K562 (cell line): ENCODE data around the gene HARS1. TPM values are rescaled to one million over a fixed set of nuclear protein-coding genes. Genes with fewer than 3 reads are reported as not detected.

Experiments used
- ATAC-seq: fragments of 200-7000 bp; cut with Tn5 transposase; 3 replicates; pipeline ENCODE4 v1.9.1; 2020; ENCODE audit warnings: moderate library complexity
- BruUV-seq: library from RNA; stranded (reverse); fragments of 400-500 nt; replicated peaks from 2 replicates; lab custom pipeline; 2021; lab: Mats Ljungman, UMichigan
- CTCF ChIA-PET: fragments of 300-600 bp; formaldehyde crosslinking; extraction: SDS; loops from one replicate; lab custom pipeline; 2021; ENCODE audit warnings: low intra/inter-chr PET ratio; lab: Yijun Ruan, JAX
- POLR2A ChIA-PET: fragments of 300-600, 350-650 bp; sonication (Branson Sonifier 250); formaldehyde crosslinking; extraction: SDS; loops from one replicate; lab custom pipeline; 2021; ENCODE audit warnings: antibody characterized with exemption, inconsistent platforms; lab: Yijun Ruan, JAX
- DNase-seq, 4 experiments: peaks; one replicate each; pipeline versions ENCODE4 v3.0.0 to v3.0.0-alpha.2; 2011 to 2018; ENCODE audit warnings: low spot score in 3 of 4, mixed read lengths in 3 of 4; ENCODE audit errors: extremely low read depth in 1 of 4
- FAIRE-seq: peaks from 2 replicates; lab custom pipeline; 2011; peaks lifted over from hg19 to GRCh38; lab: Jason Lieb, UNC
- H2AFZ ChIP-seq: 2 replicates; pipeline ENCODE4 v1.6.0; 2011; ENCODE audit warnings: low read depth, low read length, control low read depth, inconsistent platforms
- H3K27ac ChIP-seq: fragments of 200-600 bp; 3 replicates; pipeline ENCODE4 v1.8.0; 2011; ENCODE audit warnings: low read depth, mild to moderate bottlenecking, control low read depth, inconsistent platforms, low read length, moderate library complexity, mixed read lengths; ENCODE audit errors: extremely low read depth
- H3K27me3 ChIP-seq, 2 experiments: fragments of 300-600 bp in 1 of 2; 2 replicates in 1 of 2; 3 replicates in 1 of 2; pipeline versions ENCODE4 v1.6.0 to v1.8.0; 2011; ENCODE audit warnings: inconsistent platforms in 2 of 2, low read length in 2 of 2, mild to moderate bottlenecking in 1 of 2, mixed read lengths in 1 of 2, moderate library complexity in 1 of 2; ENCODE audit not compliant: control insufficient read depth in 2 of 2, insufficient read depth in 2 of 2
- H3K36me3 ChIP-seq: fragments of 300-600 bp; 3 replicates; pipeline ENCODE4 v1.8.0; 2011; ENCODE audit warnings: mild to moderate bottlenecking, low read length, inconsistent platforms; ENCODE audit not compliant: control insufficient read depth, insufficient read depth
- H3K4me1 ChIP-seq, 2 experiments: fragments of 200-600 bp in 1 of 2; replicated peaks in 1 of 2; 2 replicates in 1 of 2; 3 replicates in 1 of 2; pipeline versions ENCODE4 v1.5.1 to v1.8.0; 2011; ENCODE audit warnings: inconsistent platforms in 2 of 2, low read length in 2 of 2, mild to moderate bottlenecking in 1 of 2, mixed read lengths in 1 of 2, moderate library complexity in 1 of 2; ENCODE audit not compliant: control insufficient read depth in 2 of 2, insufficient read depth in 2 of 2
- H3K4me2 ChIP-seq: 2 replicates; pipeline ENCODE4 v1.6.1; 2011; ENCODE audit warnings: low read length, control low read depth, inconsistent platforms, mixed read lengths; ENCODE audit not compliant: insufficient read depth
- H3K4me3 ChIP-seq: fragments of 200-600 bp; sonication (generic), shearing (Covaris generic); 2 replicates; pipeline ENCODE4 v1.5.1; 2016; ENCODE audit warnings: control low read depth, inconsistent platforms
- H3K79me2 ChIP-seq: fragments of 200-600 bp; 3 replicates; pipeline ENCODE4 v1.8.0; 2011; ENCODE audit warnings: low read length, inconsistent platforms; ENCODE audit not compliant: control insufficient read depth, insufficient read depth
- H3K9ac ChIP-seq, 2 experiments: 2 replicates each; pipeline versions ENCODE4 v1.6.0 to v1.6.1; 2011; ENCODE audit warnings: low read depth in 2 of 2, low read length in 2 of 2, control low read depth in 1 of 2, inconsistent platforms in 1 of 2, mild to moderate bottlenecking in 1 of 2, mixed read lengths in 1 of 2; ENCODE audit not compliant: insufficient read depth in 1 of 2
- H3K9me1 ChIP-seq: one replicate; pipeline ENCODE4 v1.6.0; 2011; ENCODE audit warnings: inconsistent platforms, mild to moderate bottlenecking, low read length, moderate library complexity; ENCODE audit not compliant: control insufficient read depth, insufficient read depth
- H3K9me3 ChIP-seq: replicated peaks from 2 replicates; pipeline ENCODE4 v1.5.1; 2011; ENCODE audit warnings: low read depth, low read length, inconsistent platforms; ENCODE audit not compliant: control insufficient read depth, insufficient read depth
- H4K20me1 ChIP-seq: replicated peaks from 2 replicates; pipeline ENCODE4 v1.6.1; 2011; ENCODE audit warnings: low read length, inconsistent platforms, mixed read lengths; ENCODE audit not compliant: control insufficient read depth, insufficient read depth
- DACH1 ChIP-seq: fragments of 450-650 bp; IDR thresholded peaks from 2 replicates; pipeline ENCODE4 v1.6.1; 2018; ENCODE audit not compliant: partially characterized antibody
- EGR1 ChIP-seq: fragments of 450-650 bp; conservative IDR thresholded peaks from 2 replicates; pipeline ENCODE4 v1.6.1; 2017; ENCODE audit warnings: mild to moderate bottlenecking
- EP300 ChIP-seq: IDR thresholded peaks from 2 replicates; pipeline ENCODE4 v1.6.1; 2012; ENCODE audit warnings: low read length, improper control_type of control experiment
- HOXB6 ChIP-seq: fragments of 250-450 bp; sonication (Bioruptor Pico); IDR thresholded peaks from 2 replicates; pipeline ENCODE4 v1.5.1; 2022; ENCODE audit warnings: mild to moderate bottlenecking, borderline replicate concordance
- NFATC3 ChIP-seq: fragments of 450-650 bp; IDR thresholded peaks from 2 replicates; pipeline ENCODE4 v1.6.1; 2017; ENCODE audit warnings: mild to moderate bottlenecking
- NFE2 ChIP-seq: IDR thresholded peaks from 2 replicates; pipeline ENCODE4 v1.6.1; 2014; ENCODE audit warnings: antibody characterized with exemption, low read depth
- NUFIP1 ChIP-seq: fragments of 450-650 bp; IDR thresholded peaks from 2 replicates; pipeline ENCODE4 v1.6.1; 2018; ENCODE audit not compliant: partially characterized antibody
- PHB ChIP-seq: fragments of 250-450 bp; sonication (Bioruptor Pico); IDR thresholded peaks from 2 replicates; pipeline ENCODE4 v1.5.0; 2021
- RFX7 ChIP-seq: fragments of 250-450 bp; sonication (Bioruptor Pico); IDR thresholded peaks from 2 replicates; pipeline ENCODE4 v1.5.1; 2021; ENCODE audit warnings: mild to moderate bottlenecking
- SIX5 ChIP-seq, 2 experiments: IDR thresholded peaks; 2 replicates each; pipeline ENCODE4 v1.6.1; 2011; ENCODE audit warnings: low read length in 2 of 2, borderline replicate concordance in 1 of 2, low read depth in 1 of 2, mild to moderate bottlenecking in 1 of 2, moderate library complexity in 1 of 2; ENCODE audit not compliant: insufficient read depth in 1 of 2
- SMARCB1 ChIP-seq: IDR thresholded peaks from 2 replicates; pipeline ENCODE4 v1.6.1; 2011; ENCODE audit warnings: improper control_type of control experiment, low read depth; ENCODE audit not compliant: insufficient read length
- SREBF1 ChIP-seq: fragments of 150-350 bp; IDR thresholded peaks from 2 replicates; pipeline ENCODE4 v1.6.1; 2014; ENCODE audit warnings: antibody characterized with exemption, low read depth, low read length, borderline replicate concordance
- TCF3 ChIP-seq: sonication (generic); formaldehyde crosslinking; IDR thresholded peaks from 2 replicates; pipeline ENCODE4 v1.4.0; 2020; ENCODE audit warnings: mild to moderate bottlenecking, missing genetic modification reagents
- YY1 ChIP-seq, 3 experiments: IDR thresholded peaks; 2 replicates each; pipeline ENCODE4 v1.6.1; 2011; ENCODE audit warnings: low read length in 2 of 3, mild to moderate bottlenecking in 2 of 3, moderate library complexity in 2 of 3, borderline replicate concordance in 1 of 3, control low read depth in 1 of 3, low read depth in 1 of 3; ENCODE audit not compliant: insufficient read depth in 3 of 3, insufficient replicate concordance in 2 of 3, control insufficient read depth in 1 of 3, insufficient read length in 1 of 3; ENCODE audit errors: extremely low read depth in 1 of 3
- ZKSCAN8 ChIP-seq: fragments of 200-800 bp; sonication (Bioruptor generic); IDR thresholded peaks from 2 replicates; pipeline ENCODE4 v1.6.1; 2016; ENCODE audit warnings: missing genetic modification characterization, missing compliant biosample characterization
- ZNF695 ChIP-seq: fragments of 450-650 bp; formaldehyde crosslinking; IDR thresholded peaks from 2 replicates; pipeline ENCODE4 v1.4.0; 2020; ENCODE audit warnings: mild to moderate bottlenecking, moderate library complexity
- WGBS: fragments of 100-300 bp; shearing (Covaris generic); methylation state at CpG from one replicate; pipeline ENCODE4 v1.1.6; 2016; ENCODE audit warnings: low coverage, mixed read lengths; ENCODE audit not compliant: insufficient coverage; ENCODE audit errors: missing lambda C conversion rate; 5-methylcytosine and 5-hydroxymethylcytosine counted together
- in situ Hi-C: fragments of 300-500 bp; cut with MboI; formaldehyde crosslinking; loops from 4 replicates; pipeline ENCODE4 v1.15.0; 2018; ENCODE audit warnings: inconsistent platforms, mixed read lengths
- intact Hi-C: fragments of 100-400 bp; cut with micrococcal nuclease; formaldehyde crosslinking; loops from 2 replicates; pipeline ENCODE4 v1.14.2; 2022
- polyA plus RNA-seq, 8 experiments: library from polyadenylated mRNA; depleted of rRNA in 4 of 8; stranded (reverse) in 5 of 8; unstranded in 3 of 8; fragments of >200 nt; fragmentation: Nextera tagmentation in 2 of 8; fragmentation: Illumina TruSeq in 1 of 8; extraction: Ambion mirVana in 2 of 8; extraction: Trizol in 1 of 8; gene quantifications; 2 replicates each; pipeline versions ENCODE4 v1.2.1 to v1.2.3, GENCODE V29; 2011 to 2014; ENCODE audit warnings: inconsistent platforms in 1 of 8, missing spikeins in 1 of 8
- total RNA-seq, 7 experiments: library from RNA; depleted of rRNA in 6 of 7; stranded (reverse); fragments of >200 nt in 6 of 7; fragmentation: Illumina TruSeq in 2 of 7; extraction: Trizol in 2 of 7; gene quantifications; 2 replicates each; pipeline versions ENCODE4 v1.2.1 to v1.2.3, GENCODE V29; 2011 to 2021; ENCODE audit warnings: low replicate concordance in 1 of 7
- TF ChIP-seq, protein P1 (sequence below): fragments of 450-650 bp; formaldehyde crosslinking; IDR thresholded peaks from 2 replicates; pipeline ENCODE4 v1.4.0; 2020; ENCODE audit warnings: mild to moderate bottlenecking, moderate library complexity
- TF ChIP-seq, protein P2 (sequence below), 2 experiments: fragments of 450-650 bp in 1 of 2; sonication (generic) in 1 of 2; formaldehyde crosslinking in 1 of 2; IDR thresholded peaks in 1 of 2; conservative IDR thresholded peaks in 1 of 2; 2 replicates each; pipeline versions ENCODE4 v1.6.1 to v1.8.1; 2016 to 2023; ENCODE audit warnings: mild to moderate bottlenecking in 2 of 2, moderate library complexity in 2 of 2, inconsistent platforms in 1 of 2, missing genetic modification reagents in 1 of 2

Gene HARS1
- total and polyA plus RNA-seq, 9 of the 15 experiments (the other 6 are each of a cell fraction or from before 2014, with no cell fraction given), result 13.5 to 88.5 (median 75.2) TPM

DNA sequence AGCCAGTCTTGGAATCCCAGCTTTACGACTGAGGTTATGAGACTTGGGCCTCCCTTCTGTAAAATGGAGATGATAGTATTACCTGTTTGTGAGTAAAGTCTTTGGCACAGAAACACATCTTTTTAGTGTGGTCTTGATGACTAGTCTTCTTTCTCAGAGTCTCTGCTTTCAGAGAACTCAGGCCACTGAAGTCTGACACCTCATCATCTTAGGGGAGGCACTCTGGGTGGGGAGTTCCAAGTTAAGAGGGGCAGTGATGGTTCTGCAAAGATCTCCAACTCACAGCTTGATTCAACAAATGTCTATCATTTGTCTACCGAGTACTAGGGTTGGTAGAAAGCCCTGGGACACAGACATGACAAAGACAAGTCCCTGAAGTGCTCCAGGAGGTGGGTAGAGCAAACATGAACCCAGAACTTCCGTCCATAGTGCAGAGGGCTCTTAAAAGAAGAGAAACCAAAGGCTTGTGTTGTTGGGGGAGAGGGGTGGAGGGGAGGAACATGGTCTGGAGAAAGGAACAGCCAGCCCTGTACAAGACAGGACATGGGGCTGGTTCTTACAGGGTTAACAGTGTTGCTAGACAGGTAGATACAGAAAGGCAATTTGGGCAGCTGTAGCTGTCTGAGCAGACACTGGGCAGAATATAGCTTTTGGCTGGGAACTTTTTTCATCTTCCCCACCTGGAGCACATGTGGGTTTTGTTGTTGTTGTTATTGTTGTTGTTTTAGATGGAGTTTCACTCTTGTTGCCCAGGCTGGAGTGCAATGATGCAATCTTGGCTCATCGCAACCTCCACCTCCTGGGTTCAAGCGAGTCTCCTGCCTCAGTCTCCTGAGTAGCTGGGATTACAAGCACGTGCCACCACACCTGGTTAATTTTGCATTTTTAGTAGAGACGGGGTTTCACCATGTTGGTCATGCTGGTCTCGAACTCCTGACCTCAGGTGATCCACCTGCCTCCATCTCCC, 55.6 kb downstream of the HARS1 start:
- Histone ChIP-seq H3K79me2 (peaks cover 13% of the 10 kb centered on the region), H2AFZ (no peak overlapping the region; the same call in 1 of the 2 replicates), H3K9me1 (no peaks in the 10 kb centered on the region), H4K20me1 (no peaks in the 10 kb centered on the region), H3K4me3 (no peak overlapping the region), H3K9me3 (no peaks in the 10 kb centered on the region), H3K4me2 (no peak overlapping the region), H3K27me3 (no peaks in the 10 kb centered on the region; a peak in 1 of 5 replicates), H3K36me3 (peaks cover under 1% of the 10 kb centered on the region; the same call in 1 of the 3 replicates), H3K4me1 (peaks cover 4 to 29% of the 10 kb centered on the region in 2 experiments; a peak in 4 of 5 replicates), H3K27ac (no peak overlapping the region), H3K9ac (no peak overlapping the region)
- DNase-seq (no peak), ATAC-seq (no peak), FAIRE-seq (no peak)
- 57% methylated on average over 8 of the region's 8 CpGs for WGBS
- in situ Hi-C loops (no loop called here), intact Hi-C loops (loop anchor here (1.0 kb wide), 2 partner anchors 60 to 262 kb away; no protein-coding TSS in a partner anchor)
- no TSS peak for BruUV-seq
- CTCF ChIA-PET, result interaction anchor here (1.0 kb wide), 1 partner anchor 277 kb away, joined by 3 read pairs; no protein-coding TSS in a partner anchor
- POLR2A ChIA-PET, result interaction anchor here (0.6 to 1.8 kb wide), 8 partner anchors 11 to 89 kb away, joined by 3 to 7 read pairs (median 4); partner anchors contain the start of genes EIF4EBP3, WDR55 and ZMAT2
- TF ChIP-seq EGR1 (no peak), SMARCB1 (no peak), SIX5 (IDR thresholded peaks at IDR 0.05; ENCODE audit: borderline replicate concordance in 1 of 2, insufficient read depth in 1 of 2, low read depth in 1 of 2, low read length in 2 of 2) (no peak), NFATC3 (no peak), NUFIP1 (no peak), RFX7 (CRISPR knock-in tag) (no peak), YY1 (IDR thresholded peaks at IDR 0.05; ENCODE audit: borderline replicate concordance in 1 of 3, control insufficient read depth in 1 of 3, extremely low read depth in 1 of 3, insufficient read depth in 3 of 3, insufficient read length in 1 of 3, insufficient replicate concordance in 2 of 3, low read depth in 1 of 3, low read length in 2 of 3) (no peak), ZNF695 (CRISPR knock-in tag) (no peak), DACH1 (no peak), ZKSCAN8 (CRISPR knock-in tag) (no peak), SREBF1 (no peak), EP300 (no peak), TCF3 (CRISPR knock-in tag) (no peak), HOXB6 (CRISPR knock-in tag) (no peak), NFE2 (no peak), PHB (no peak)
- TF ChIP-seq, protein P1, sequence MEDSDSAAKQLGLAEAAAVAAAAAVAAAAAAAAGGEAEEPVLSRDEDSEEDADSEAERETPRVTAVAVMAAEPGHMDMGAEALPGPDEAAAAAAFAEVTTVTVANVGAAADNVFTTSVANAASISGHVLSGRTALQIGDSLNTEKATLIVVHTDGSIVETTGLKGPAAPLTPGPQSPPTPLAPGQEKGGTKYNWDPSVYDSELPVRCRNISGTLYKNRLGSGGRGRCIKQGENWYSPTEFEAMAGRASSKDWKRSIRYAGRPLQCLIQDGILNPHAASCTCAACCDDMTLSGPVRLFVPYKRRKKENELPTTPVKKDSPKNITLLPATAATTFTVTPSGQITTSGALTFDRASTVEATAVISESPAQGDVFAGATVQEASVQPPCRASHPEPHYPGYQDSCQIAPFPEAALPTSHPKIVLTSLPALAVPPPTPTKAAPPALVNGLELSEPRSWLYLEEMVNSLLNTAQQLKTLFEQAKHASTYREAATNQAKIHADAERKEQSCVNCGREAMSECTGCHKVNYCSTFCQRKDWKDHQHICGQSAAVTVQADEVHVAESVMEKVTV (CRISPR knock-in tag), result no peak
- TF ChIP-seq, protein P2, sequence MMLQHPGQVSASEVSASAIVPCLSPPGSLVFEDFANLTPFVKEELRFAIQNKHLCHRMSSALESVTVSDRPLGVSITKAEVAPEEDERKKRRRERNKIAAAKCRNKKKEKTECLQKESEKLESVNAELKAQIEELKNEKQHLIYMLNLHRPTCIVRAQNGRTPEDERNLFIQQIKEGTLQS (IDR thresholded peaks at IDR 0.05), result peak; percentile 59; the same call in 1 of the 2 replicates
- TF ChIP-seq, protein P2 (CRISPR knock-in tag; conservative IDR thresholded peaks at IDR 0.05), result no peak
